Endothelial cell of hepatic sinusoid (primary cell): ENCODE data around the gene CDH24.

ENCODE experiments used
- in situ Hi-C: cut with HindIII; loops from 2 replicates; pipeline ENCODE4 v1.10.0; 2017; ENCODE audit warnings: low sequenced_read_pairs

The CDH24 gene

GRCh38 chr14:22997676-22998323 is 59.5 kb downstream of the CDH24 start:
- in situ Hi-C loops: no loop called here
